HFF-Myc (cell line): Measurements from ENCODE around the gene MPHOSPH9.
"Not testable (repeated sequence)": the region's sequence is repeated elsewhere in the genome, so short reads cannot be mapped to it uniquely, and the experiment has no call there.

ENCODE experiments used
- DNase-seq: peaks from one replicate; pipeline ENCODE4 v3.0.0-alpha.2; 2011; ENCODE audit warnings: low read depth; ENCODE audit errors: extremely low read depth
- H3K4me3 ChIP-seq: replicated peaks from 2 replicates; pipeline ENCODE4 v1.5.1; 2011; ENCODE audit warnings: low read depth, mild to moderate bottlenecking, control low read depth, low read length
- TF ChIP-seq, protein P1 (sequence below): IDR thresholded peaks from 2 replicates; pipeline ENCODE4 v1.5.1; 2012; ENCODE audit warnings: mild to moderate bottlenecking, low read depth, low read length, control low read depth; ENCODE audit errors: missing control alignments

The MPHOSPH9 gene

DNA sequence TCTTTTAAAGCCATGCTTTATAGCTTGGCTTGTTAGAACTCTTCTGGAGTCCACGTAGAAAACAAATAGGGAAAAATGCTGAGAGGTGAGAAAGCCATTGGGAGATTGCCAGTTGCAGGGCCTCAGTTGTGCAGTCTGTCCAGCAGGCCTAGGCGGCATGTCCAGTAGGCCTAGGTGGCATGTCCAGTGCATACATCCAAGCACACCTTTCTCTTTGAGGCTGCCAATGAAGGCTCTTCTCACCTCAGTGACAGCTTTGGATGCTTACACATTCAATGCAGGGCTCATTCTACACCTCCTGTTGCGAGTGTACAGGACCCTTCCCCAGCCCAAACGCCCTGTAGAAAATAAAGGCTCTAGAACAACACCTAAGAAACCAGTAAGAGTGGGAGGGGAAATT lies 25.7 kb upstream of the MPHOSPH9 start:
- H3K4me3 ChIP-seq = no peak overlapping the region
- TF ChIP-seq, protein P1, sequence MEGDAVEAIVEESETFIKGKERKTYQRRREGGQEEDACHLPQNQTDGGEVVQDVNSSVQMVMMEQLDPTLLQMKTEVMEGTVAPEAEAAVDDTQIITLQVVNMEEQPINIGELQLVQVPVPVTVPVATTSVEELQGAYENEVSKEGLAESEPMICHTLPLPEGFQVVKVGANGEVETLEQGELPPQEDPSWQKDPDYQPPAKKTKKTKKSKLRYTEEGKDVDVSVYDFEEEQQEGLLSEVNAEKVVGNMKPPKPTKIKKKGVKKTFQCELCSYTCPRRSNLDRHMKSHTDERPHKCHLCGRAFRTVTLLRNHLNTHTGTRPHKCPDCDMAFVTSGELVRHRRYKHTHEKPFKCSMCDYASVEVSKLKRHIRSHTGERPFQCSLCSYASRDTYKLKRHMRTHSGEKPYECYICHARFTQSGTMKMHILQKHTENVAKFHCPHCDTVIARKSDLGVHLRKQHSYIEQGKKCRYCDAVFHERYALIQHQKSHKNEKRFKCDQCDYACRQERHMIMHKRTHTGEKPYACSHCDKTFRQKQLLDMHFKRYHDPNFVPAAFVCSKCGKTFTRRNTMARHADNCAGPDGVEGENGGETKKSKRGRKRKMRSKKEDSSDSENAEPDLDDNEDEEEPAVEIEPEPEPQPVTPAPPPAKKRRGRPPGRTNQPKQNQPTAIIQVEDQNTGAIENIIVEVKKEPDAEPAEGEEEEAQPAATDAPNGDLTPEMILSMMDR = no peak
- DNase-seq = no peak

DNA sequence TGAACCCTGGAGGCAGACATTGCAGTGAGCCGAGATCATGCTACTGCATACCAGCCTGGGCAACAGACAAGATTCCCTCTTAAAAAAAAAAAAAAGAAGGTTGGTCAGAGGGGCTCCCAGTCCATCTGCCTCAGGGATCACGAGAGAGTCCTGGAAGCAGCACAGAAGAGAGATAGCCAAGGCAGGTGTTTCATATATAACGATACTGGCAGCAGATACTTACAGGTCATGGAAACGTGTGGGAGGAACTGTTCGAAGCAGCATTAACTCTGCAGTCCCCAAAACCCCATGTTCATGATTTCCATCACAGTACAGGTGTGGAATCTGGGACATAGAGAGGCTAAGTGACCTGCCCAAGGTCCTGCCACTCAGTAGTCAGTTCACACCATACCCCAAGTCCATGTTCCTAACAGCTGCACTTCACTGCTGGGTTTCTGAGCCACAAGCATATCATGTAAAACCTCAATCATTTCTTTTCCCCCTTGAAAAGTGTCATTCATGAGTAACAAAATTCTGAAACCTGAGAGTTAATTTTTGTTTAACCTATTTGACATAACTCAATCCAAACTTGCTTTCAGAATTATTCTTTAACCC lies 22.0 kb upstream of the MPHOSPH9 start:
- no peak for DNase-seq
- TF ChIP-seq, protein P1 = no peak
- H3K4me3 ChIP-seq = no peak overlapping the region

DNA sequence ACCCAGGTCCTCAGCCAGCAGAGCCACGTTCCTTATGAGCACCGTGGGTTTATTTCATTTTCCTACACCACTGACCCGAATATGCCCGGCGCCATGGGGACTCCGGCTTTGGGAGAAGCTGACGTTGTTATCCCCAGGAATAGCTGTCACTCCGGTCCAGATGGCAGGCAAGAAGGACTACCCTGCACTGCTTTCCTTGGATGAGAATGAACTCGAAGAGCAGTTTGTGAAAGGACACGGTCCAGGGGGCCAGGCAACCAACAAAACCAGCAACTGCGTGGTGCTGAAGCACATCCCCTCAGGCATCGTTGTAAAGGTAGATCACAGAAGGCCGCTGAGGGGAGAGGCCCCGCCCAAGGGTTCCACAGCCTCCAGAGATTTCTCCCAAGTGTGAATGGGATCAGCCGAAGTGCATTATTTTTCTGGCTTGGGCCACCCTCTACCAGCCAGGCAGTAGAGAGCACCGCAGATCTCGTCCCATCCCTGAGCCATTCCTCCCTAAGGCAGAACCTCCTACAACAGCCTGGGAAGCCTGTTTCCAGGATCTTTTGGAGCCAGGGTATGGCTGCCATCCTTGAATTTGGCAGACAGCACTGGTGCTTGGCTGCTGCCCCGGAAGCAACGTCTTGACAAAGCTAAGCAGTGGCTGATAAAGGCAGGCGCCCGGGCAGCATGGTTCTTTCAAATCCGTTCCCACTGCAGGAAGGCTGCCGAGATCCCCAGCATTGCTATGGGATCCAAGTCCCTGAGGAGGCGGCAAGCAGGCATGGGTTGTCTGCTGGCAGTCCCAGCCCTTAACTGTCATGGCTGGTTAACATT lies 20.9 kb upstream of the MPHOSPH9 start:
- no peak for DNase-seq
- H3K4me3 ChIP-seq = no peak overlapping the region
- TF ChIP-seq, protein P1 = no peak

DNA sequence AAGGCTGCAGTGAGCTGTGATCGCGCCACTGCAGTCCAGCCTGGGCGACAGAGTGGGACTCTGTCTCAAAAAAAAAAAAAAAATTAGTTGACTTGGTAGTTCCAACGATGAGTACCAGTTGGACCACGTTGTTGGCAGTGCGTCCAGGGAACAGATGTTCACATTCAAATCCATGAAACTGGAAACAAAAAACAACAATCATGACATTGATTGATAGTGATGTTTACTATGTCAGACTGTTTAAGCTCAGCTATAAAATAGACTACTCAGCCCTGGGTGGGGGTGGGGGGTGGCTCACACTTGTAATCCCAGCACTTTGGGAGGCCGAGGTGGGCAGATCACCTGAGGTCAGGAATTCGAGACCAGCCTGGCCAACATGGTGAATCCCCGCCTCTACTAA lies 19.4 kb upstream of the MPHOSPH9 start:
- not testable (repeated sequence) for H3K4me3 ChIP-seq, DNase-seq

DNA sequence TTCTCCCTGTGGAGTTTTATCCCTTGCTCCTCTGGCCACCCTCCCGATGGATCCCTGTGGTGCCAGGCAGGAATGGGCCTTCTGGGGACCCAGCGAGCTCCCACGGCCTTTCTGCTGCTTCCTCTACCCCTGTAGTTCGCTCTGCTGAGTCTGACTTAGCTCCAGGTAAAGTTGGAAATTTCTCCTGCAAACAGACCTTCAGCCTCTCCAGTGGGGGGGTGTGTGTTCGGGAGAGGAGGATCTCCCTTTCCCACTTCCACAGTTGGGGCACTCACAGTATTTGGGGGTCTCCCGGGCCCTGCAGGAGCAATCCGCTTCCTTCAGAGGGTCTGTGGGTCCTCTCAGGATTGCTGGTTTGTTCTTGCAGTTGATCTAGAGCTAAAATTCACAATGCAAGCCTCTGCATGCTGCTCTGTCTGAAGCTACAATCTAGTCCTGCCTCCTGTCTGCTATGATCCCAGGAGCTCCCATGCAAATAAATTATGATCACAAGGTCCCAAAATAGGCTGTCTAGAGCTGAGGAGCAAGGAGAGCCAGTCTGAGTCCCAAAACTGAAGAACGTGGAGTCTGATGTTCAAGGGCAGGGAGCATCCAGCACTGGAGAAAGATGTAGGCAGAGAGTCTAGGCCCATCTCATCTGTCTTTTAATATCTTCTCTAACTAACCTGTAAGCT lies 18.6 kb upstream of the MPHOSPH9 start:
- no peak for DNase-seq
- TF ChIP-seq, protein P1 = no peak
- H3K4me3 ChIP-seq = no peak overlapping the region

DNA sequence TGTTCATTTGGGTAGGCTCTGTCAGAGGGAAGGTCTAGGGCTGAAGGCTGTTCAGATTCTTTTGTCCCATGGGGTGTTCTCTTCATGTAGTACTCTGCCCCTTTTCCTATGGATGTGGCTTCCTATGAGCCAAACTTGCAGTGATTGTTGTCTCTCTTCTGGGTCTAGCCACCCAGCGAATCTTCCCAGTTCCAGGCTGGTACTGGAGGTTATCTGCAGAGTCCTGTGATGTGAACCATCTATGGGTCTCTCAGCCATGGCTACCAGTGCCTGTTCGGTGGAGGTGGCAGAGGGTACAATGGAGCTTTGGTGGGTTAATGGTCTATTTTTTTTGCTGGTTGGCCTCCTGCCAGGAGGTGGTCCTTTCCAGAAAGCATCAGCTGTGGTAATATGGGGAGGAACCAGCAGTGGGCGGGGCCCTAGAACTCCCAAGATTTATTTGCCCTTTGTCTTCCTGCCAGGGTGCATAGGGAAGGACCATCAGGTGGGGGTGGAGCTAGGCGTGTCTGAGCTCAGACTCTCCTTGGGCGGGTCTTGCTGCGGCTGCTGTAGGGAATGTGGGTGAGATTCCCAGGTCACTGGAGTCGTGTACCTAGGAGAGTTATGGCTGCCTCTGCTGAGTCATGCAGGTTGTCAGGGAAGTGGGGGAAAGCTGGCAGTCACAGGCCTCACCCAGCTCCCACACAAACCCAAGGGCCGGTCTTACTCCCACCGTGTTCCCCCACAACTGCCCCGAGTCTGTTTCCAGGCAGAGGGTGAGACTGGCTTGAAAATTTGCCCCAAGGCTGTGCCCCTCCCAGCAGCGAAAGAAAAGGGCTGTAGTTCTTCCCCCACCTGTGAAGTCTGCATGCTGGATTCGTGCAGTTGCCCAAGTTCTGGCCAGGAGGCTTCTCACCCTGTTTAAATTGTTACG lies 17.8 kb upstream of the MPHOSPH9 start:
- no peak for DNase-seq
- TF ChIP-seq, protein P1 = no peak
- H3K4me3 ChIP-seq = no peak overlapping the region

DNA sequence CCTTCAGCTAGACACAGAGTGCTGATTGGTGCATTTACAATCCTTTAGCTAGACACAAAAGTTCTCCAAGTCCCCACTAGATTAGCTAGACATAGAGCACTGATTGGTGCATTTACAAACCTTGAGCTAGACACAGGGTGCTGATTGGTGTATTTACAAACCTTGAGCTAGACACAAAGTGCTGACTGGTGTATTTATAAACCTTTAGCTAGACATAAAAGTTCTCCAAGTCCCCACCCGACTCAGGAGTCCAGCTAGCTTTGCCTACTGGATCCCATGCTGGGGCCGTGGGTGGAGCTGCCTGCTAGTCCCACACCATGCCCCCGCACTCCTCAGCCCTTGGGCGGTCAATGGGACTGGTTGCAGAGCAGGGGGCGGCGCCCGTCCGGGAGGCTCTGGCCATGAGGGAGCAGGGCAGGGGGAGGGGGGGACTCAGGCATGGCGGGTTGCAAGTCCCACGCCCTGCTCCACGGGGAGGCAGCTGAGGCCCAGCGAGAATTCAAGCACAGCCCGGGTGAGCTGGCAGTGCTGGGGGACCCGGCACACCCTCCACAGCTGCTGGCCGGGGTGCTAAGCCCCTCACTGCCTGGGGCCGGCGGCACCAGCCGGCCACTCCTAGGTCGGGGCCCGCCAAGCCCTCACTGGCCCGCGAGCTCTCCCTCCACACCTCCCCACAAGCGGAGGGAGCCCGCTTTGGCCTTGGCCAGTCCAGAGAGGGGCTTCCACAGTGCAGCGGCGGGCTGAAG lies 16.2 kb upstream of the MPHOSPH9 start:
- DNase-seq, H3K4me3 ChIP-seq: not testable (repeated sequence)

DNA sequence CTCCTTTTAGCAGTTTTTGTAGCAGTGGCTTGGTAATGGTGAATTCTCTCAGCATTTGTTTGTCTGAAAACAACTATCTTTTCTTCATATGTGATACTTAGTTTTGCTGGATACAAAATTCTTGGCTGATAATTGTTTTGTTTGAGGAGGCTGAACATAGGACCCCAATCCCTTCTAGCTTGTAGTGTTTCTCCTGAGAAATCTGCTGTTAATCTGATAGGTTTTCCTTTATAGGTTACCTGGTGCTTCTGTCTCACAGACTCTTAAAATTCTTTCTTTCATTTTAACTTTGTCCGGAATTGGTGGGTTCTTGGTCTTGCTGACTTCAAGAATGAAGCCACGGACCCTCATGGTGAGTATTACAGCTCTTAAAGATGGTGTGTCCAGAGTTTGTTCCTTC lies 15.2 kb upstream of the MPHOSPH9 start:
- DNase-seq, H3K4me3 ChIP-seq: not testable (repeated sequence)
